PC-3 (cell line): ENCODE results near the gene DNAJA1.

Source experiments
- CTCF ChIP-seq: fragments of 300-600 bp; sonication (generic); conservative IDR thresholded peaks from 2 replicates; pipeline ENCODE4 v1.5.1; 2017; ENCODE audit warnings: antibody characterized with exemption, low read depth, mild to moderate bottlenecking, low read length
- EZH2 ChIP-seq: fragments of 300-600 bp; sonication (generic); IDR thresholded peaks from one replicate; pipeline ENCODE4 v1.6.1; 2017; ENCODE audit warnings: antibody characterized with exemption, mild to moderate bottlenecking, low read length; ENCODE audit not compliant: unreplicated experiment
- EZH2phosphoT487 ChIP-seq: fragments of 300-600 bp; sonication (generic); IDR thresholded peaks from 2 replicates; pipeline ENCODE4 v1.6.1; 2018; ENCODE audit warnings: mild to moderate bottlenecking, antibody characterized with exemption, low read length, borderline replicate concordance

GRCh38 chr9:33046061-33046460 lies 21.0 kb downstream of the DNAJA1 start:
- TF ChIP-seq CTCF: no peak
- TF ChIP-seq EZH2: no peak
- no peak for TF ChIP-seq EZH2phosphoT487
